ENCODE results near the gene TSPAN18. TPM values are rescaled to one million over a fixed set of nuclear protein-coding genes. Genes with fewer than 3 reads are reported as not detected.

TSPAN18 gene
- polyA plus RNA-seq, 1 of the 3 experiments (the other 2 are of a cell fraction), result 0.72 TPM

DNA sequence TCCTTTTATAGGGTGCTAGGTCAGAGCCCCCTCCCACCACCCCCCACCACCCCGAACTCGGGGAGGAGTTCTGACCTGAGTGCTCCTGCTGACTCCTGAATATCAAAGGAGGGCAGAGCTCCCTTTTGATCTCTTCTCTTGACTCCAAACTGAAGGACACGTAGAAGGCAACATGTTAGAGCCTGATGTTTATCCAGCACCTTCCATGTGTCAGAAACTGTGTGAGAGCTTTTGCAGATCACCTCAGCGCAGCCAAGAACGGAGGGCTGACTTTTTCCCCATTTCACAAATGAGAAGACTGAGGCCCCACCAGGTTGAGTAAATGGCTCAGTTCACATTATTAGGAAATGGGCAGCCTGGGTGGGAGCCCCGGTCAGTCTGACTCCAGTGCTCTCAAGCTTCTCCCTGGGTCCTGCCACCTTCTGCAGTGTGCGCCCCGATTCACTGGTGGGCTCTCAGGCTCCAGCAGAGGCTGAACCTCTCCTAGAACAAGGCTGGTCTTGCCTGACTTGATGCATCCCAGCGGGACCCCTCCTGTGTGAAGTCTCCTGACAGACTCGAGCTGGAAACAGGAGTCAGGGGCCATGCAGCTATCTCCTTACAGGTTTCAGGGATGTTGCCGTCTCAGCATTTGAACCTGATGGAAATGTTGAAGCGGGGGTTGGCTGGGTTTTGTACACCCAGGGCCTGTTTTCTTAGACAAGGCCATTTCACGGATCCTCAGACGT is 98.5 kb downstream of the TSPAN18 start:
- ChIA-PET POLR2A (no interaction called here), CTCF (interaction anchor here (0.9 to 2.0 kb wide), 2 partner anchors 13 to 68 kb away, joined by 4 to 5 read pairs; no protein-coding TSS in a partner anchor)
- Histone ChIP-seq H4K20me1 (ENCODE audit: insufficient read depth) (no peaks in the 10 kb centered on the region), H3K4me1 (ENCODE audit: control insufficient read depth in 1 of 2, insufficient read depth in 2 of 2, low read depth in 1 of 2, low read length in 1 of 2) (peaks cover 0 to 11% of the 10 kb centered on the region in 2 experiments; a peak in 1 of 4 replicates), H3F3A (replicated peaks; ENCODE audit: insufficient read depth) (no peaks in the 10 kb centered on the region), H3K36me3 (replicated peaks in 1 of 2; ENCODE audit: control insufficient read depth in 1 of 2, insufficient read depth in 2 of 2, low read length in 1 of 2) (no peaks in the 10 kb centered on the region), H3K4me2 (no peak overlapping the region), H3K27me3 (ENCODE audit: insufficient read depth) (no peaks in the 10 kb centered on the region), H3K27ac (ENCODE audit: low read depth in 2 of 2, low read length in 1 of 2) (no peak overlapping the region), H3K9me3 (no peaks in the 10 kb centered on the region), H3K79me2 (ENCODE audit: insufficient read depth) (no peaks in the 10 kb centered on the region), H3K9ac (no peak overlapping the region), H3K4me3 (ENCODE audit: low read depth in 2 of 2, low read length in 1 of 2) (no peak overlapping the region), H3K9me2 (no peaks in the 10 kb centered on the region), H2AFZ (ENCODE audit: low read depth) (no peak overlapping the region)
- WGBS (ENCODE audit: low lambda C conversion rate), result 66% methylated on average over 5 of the region's 14 CpGs
- DNase-seq, result no peak
- TF ChIP-seq, protein P1, sequence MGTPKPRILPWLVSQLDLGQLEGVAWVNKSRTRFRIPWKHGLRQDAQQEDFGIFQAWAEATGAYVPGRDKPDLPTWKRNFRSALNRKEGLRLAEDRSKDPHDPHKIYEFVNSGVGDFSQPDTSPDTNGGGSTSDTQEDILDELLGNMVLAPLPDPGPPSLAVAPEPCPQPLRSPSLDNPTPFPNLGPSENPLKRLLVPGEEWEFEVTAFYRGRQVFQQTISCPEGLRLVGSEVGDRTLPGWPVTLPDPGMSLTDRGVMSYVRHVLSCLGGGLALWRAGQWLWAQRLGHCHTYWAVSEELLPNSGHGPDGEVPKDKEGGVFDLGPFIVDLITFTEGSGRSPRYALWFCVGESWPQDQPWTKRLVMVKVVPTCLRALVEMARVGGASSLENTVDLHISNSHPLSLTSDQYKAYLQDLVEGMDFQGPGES (IDR thresholded peaks at IDR 0.05; ENCODE audit: low read depth, low read length), result no peak
- TF ChIP-seq RFX5 (IDR thresholded peaks at IDR 0.05; ENCODE audit: low read length) (no peak), PBX3 (IDR thresholded peaks at IDR 0.05) (no peak), NFIC (IDR thresholded peaks at IDR 0.05; ENCODE audit: borderline replicate concordance) (no peak), USF1 (IDR thresholded peaks at IDR 0.05; ENCODE audit: borderline replicate concordance, low read depth) (no peak), MXI1 (IDR thresholded peaks at IDR 0.05; ENCODE audit: low read depth, low read length) (no peak)
- TF ChIP-seq, protein P2, sequence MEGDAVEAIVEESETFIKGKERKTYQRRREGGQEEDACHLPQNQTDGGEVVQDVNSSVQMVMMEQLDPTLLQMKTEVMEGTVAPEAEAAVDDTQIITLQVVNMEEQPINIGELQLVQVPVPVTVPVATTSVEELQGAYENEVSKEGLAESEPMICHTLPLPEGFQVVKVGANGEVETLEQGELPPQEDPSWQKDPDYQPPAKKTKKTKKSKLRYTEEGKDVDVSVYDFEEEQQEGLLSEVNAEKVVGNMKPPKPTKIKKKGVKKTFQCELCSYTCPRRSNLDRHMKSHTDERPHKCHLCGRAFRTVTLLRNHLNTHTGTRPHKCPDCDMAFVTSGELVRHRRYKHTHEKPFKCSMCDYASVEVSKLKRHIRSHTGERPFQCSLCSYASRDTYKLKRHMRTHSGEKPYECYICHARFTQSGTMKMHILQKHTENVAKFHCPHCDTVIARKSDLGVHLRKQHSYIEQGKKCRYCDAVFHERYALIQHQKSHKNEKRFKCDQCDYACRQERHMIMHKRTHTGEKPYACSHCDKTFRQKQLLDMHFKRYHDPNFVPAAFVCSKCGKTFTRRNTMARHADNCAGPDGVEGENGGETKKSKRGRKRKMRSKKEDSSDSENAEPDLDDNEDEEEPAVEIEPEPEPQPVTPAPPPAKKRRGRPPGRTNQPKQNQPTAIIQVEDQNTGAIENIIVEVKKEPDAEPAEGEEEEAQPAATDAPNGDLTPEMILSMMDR (IDR thresholded peaks at IDR 0.05), result no peak

DNA sequence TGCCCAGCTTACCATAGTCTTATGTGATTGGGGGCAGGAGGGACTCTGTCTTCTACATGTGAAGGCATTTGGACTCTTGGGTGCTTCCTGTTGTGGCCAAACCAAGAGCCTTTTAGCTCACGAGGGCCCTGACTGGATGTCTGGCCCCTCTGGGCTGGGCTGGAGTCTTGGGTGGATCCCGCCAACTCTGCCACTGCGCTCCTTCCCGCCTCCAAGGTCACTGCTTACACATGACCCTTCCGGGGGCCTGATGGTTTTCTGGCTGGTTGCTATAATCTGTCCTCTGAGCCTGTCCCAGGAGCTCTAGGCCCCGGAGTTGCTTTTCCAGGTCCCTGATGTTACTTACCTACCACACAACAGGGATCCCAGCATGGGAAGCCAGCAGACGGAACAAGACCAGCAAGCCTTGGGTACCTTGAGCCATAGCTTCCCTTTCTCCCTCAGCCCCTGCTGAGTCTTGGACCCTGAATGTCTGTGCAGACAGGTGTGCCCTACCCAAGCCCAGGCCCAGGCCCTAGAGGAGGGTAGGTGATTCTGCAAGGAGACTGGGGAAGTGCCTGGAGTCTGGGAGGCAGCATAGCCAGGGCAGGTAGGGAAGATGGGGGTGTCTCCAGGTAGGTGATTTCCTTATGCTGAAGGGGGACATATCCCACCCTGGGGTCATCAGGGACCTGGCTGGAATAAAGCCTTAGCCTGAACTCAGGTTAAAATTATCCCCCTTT is 100.3 kb downstream of the TSPAN18 start:
- Histone ChIP-seq H3F3A (replicated peaks; ENCODE audit: insufficient read depth) (no peaks in the 10 kb centered on the region), H3K4me1 (ENCODE audit: control insufficient read depth in 1 of 2, insufficient read depth in 2 of 2, low read depth in 1 of 2, low read length in 1 of 2) (peaks cover 0 to 14% of the 10 kb centered on the region in 2 experiments; a peak in 1 of 4 replicates), H4K20me1 (ENCODE audit: insufficient read depth) (no peaks in the 10 kb centered on the region), H3K9ac (no peak overlapping the region), H3K9me3 (no peaks in the 10 kb centered on the region), H3K4me2 (no peak overlapping the region), H3K36me3 (replicated peaks in 1 of 2; ENCODE audit: control insufficient read depth in 1 of 2, insufficient read depth in 2 of 2, low read length in 1 of 2) (no peaks in the 10 kb centered on the region), H3K4me3 (ENCODE audit: low read depth in 2 of 2, low read length in 1 of 2) (no peak overlapping the region), H3K9me2 (no peaks in the 10 kb centered on the region), H3K79me2 (ENCODE audit: insufficient read depth) (no peaks in the 10 kb centered on the region), H2AFZ (ENCODE audit: low read depth) (no peak overlapping the region), H3K27ac (ENCODE audit: low read depth in 2 of 2, low read length in 1 of 2) (no peak overlapping the region), H3K27me3 (ENCODE audit: insufficient read depth) (no peaks in the 10 kb centered on the region)
- CTCF ChIA-PET, result interaction anchor here (1.1 to 1.7 kb wide), 4 partner anchors 10 to 100 kb away, joined by 3 to 5 read pairs (median 4); no protein-coding TSS in a partner anchor
- 86% methylated on average over 2 of the region's 7 CpGs for WGBS (ENCODE audit: low lambda C conversion rate)
- POLR2A ChIA-PET, result no interaction called here
- DNase-seq, result no peak
- TF ChIP-seq NFIC (IDR thresholded peaks at IDR 0.05; ENCODE audit: borderline replicate concordance), result no peak
- no peak for TF ChIP-seq TAF1 (IDR thresholded peaks at IDR 0.05; ENCODE audit: borderline replicate concordance, low read depth, low read length)
- TF ChIP-seq RXRA (IDR thresholded peaks at IDR 0.05; ENCODE audit: borderline replicate concordance, low read depth), result no peak
- TF ChIP-seq TCF12 (IDR thresholded peaks at IDR 0.05), result no peak
- TF ChIP-seq CHD2 (IDR thresholded peaks at IDR 0.05; ENCODE audit: low read length, partially characterized antibody), result no peak
- no peak for TF ChIP-seq RCOR1 (IDR thresholded peaks at IDR 0.05; ENCODE audit: low read length)
- no peak for TF ChIP-seq SIN3A (IDR thresholded peaks at IDR 0.05; ENCODE audit: borderline replicate concordance, low read depth, low read length)
- TF ChIP-seq USF1 (IDR thresholded peaks at IDR 0.05; ENCODE audit: borderline replicate concordance, low read depth), result no peak
- no peak for TF ChIP-seq MXI1 (IDR thresholded peaks at IDR 0.05; ENCODE audit: low read depth, low read length)
- no peak for TF ChIP-seq RAD21 (IDR thresholded peaks at IDR 0.05; ENCODE audit: low read length)
- no peak for TF ChIP-seq SMC3 (IDR thresholded peaks at IDR 0.05; ENCODE audit: low read depth, low read length)
- TF ChIP-seq, protein P1 (IDR thresholded peaks at IDR 0.05; ENCODE audit: low read depth, low read length), result no peak
- TF ChIP-seq ELF1 (IDR thresholded peaks at IDR 0.05), result no peak
- no peak for TF ChIP-seq TEAD4 (IDR thresholded peaks at IDR 0.05; ENCODE audit: borderline replicate concordance, insufficient read depth)
- no peak for TF ChIP-seq FOXJ3 (CRISPR knock-in tag; IDR thresholded peaks at IDR 0.05)
